Fibroblast of lung (primary cell): ENCODE measurements around the gene FSIP1. TPM values are rescaled to one million over a fixed set of nuclear protein-coding genes. Genes with fewer than 3 reads are reported as not detected.

Experiments used
- DNase-seq, 2 donors: peaks; one replicate each; pipeline versions ENCODE4 v3.0.0 to v3.0.0-alpha.2; 2010; ENCODE audit warnings: low read depth in 2 of 2
- H2AFZ ChIP-seq: 2 replicates; pipeline ENCODE4 v1.5.1; 2012; ENCODE audit warnings: low read length, control low read depth, inconsistent platforms
- H3K27ac ChIP-seq: 2 replicates; pipeline ENCODE4 v1.5.1; 2011; ENCODE audit warnings: low read length, control low read depth; ENCODE audit not compliant: insufficient read depth
- H3K27me3 ChIP-seq: 2 replicates; pipeline ENCODE4 v1.5.1; 2011; ENCODE audit warnings: mild to moderate bottlenecking, low read length; ENCODE audit not compliant: control insufficient read depth, insufficient read depth
- H3K36me3 ChIP-seq: 2 replicates; pipeline ENCODE4 v1.5.1; 2011; ENCODE audit warnings: low read length; ENCODE audit not compliant: control insufficient read depth, insufficient read depth
- H3K4me1 ChIP-seq: 2 replicates; pipeline ENCODE4 v1.5.1; 2011; ENCODE audit warnings: low read length; ENCODE audit not compliant: control insufficient read depth, insufficient read depth; ENCODE audit errors: extremely low read depth
- H3K4me2 ChIP-seq: 2 replicates; pipeline ENCODE4 v1.5.1; 2011; ENCODE audit warnings: low read length, control low read depth; ENCODE audit not compliant: insufficient read depth; ENCODE audit errors: extremely low read depth
- H3K4me3 ChIP-seq, 4 experiments: fragments of 200-600 bp in 1 of 4; sonication (generic) in 1 of 4; replicated peaks in 1 of 4; 2 replicates each; pipeline ENCODE4 v1.5.1; 2011 to 2016; ENCODE audit warnings: low read length in 4 of 4, low read depth in 3 of 4, mild to moderate bottlenecking in 3 of 4, control low read depth in 2 of 4, inconsistent platforms in 1 of 4, mixed read lengths in 1 of 4; ENCODE audit not compliant: insufficient read depth in 1 of 4; ENCODE audit errors: control extremely low read depth in 1 of 4
- H3K79me2 ChIP-seq: 2 replicates; pipeline ENCODE4 v1.5.1; 2012; ENCODE audit warnings: mild to moderate bottlenecking, low read length, inconsistent platforms; ENCODE audit not compliant: control insufficient read depth, insufficient read depth
- H3K9ac ChIP-seq: 2 replicates; pipeline ENCODE4 v1.5.1; 2011; ENCODE audit warnings: mild to moderate bottlenecking, low read length, control low read depth; ENCODE audit not compliant: insufficient read depth
- H3K9me3 ChIP-seq: 2 replicates; pipeline ENCODE4 v1.5.1; 2012; ENCODE audit warnings: low read depth, low read length; ENCODE audit not compliant: control insufficient read depth, insufficient read depth
- H4K20me1 ChIP-seq: 2 replicates; pipeline ENCODE4 v1.5.1; 2011; ENCODE audit warnings: low read length; ENCODE audit not compliant: control insufficient read depth, insufficient read depth; ENCODE audit errors: extremely low read depth
- CTCF ChIP-seq, 2 donors: IDR thresholded peaks in 1 of 2; conservative IDR thresholded peaks in 1 of 2; 1 replicate in 1 of 2; 2 replicates in 1 of 2; pipeline ENCODE4 v1.5.1; 2011 to 2012; ENCODE audit warnings: low read length in 2 of 2, control low read depth in 1 of 2, inconsistent platforms in 1 of 2, low read depth in 1 of 2, mild to moderate bottlenecking in 1 of 2
- EZH2 ChIP-seq: IDR thresholded peaks from 2 replicates; pipeline ENCODE4 v1.5.1; 2012; ENCODE audit warnings: low read length, control low read depth, mild to moderate bottlenecking; ENCODE audit errors: missing control alignments
- polyA plus RNA-seq, 2 donors: library from polyadenylated mRNA; depleted of rRNA in 1 of 2; stranded (reverse) in 1 of 2; unstranded in 1 of 2; fragments of >200 nt; gene quantifications; 2 replicates each; pipeline ENCODE4 v1.2.1, GENCODE V29; 2011 to 2012; ENCODE audit warnings: missing spikeins in 1 of 2
- total RNA-seq: library from RNA; depleted of rRNA; stranded (reverse); fragments of >200 nt; gene quantifications from 2 replicates; pipeline ENCODE4 v1.2.1, GENCODE V29; 2014

Gene FSIP1
- total and polyA plus RNA-seq, 2 donors (not counting 1 experiment from before 2014, with no cell fraction given), result 0.50 to 5.1 TPM

DNA sequence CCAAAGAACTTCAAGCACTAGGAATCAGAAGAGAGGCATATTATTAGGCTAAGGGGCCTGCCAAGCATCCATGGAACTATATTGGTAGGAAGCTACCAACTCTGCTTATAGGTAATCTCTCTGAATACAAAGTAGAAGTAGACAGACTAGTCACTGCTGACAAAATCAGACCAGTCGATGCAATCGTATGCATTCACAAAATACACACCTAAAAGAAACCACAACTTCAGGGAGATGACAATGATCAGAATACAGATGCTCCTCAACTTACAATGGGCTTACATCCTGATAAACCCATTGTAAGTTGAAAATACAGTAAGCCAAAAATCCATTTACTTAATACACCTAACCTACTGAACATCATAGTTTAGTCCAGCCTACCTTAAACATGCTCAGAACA is 94.7 kb downstream of the FSIP1 start:
- no peak for DNase-seq
- H3K27me3 ChIP-seq, result no peaks in the 10 kb centered on the region
- no peak overlapping the region for H3K27ac ChIP-seq
- H3K4me3 ChIP-seq, result no peak overlapping the region
- H3K4me2 ChIP-seq, result no peak overlapping the region
- no peaks in the 10 kb centered on the region for H3K9me3 ChIP-seq
- H3K79me2 ChIP-seq, result no peaks in the 10 kb centered on the region
- no peaks in the 10 kb centered on the region for H3K4me1 ChIP-seq
- H4K20me1 ChIP-seq, result no peaks in the 10 kb centered on the region
- H3K36me3 ChIP-seq, result no peaks in the 10 kb centered on the region
- TF ChIP-seq EZH2 (no peak), CTCF (conservative IDR thresholded peaks at IDR 0.05 in 1 of 2, IDR thresholded peaks at IDR 0.05 in 1 of 2; ENCODE audit: low read depth in 1 of 2, low read length in 2 of 2) (no peak)
- H2AFZ ChIP-seq, result no peak overlapping the region
- H3K9ac ChIP-seq, result no peak overlapping the region

GRCh38 chr15:39685999-39686613 is 96.5 kb downstream of the FSIP1 start:
- Histone ChIP-seq H2AFZ (no peak overlapping the region), H3K4me3 (no peak overlapping the region), H3K9ac (no peak overlapping the region), H3K27me3 (no peaks in the 10 kb centered on the region), H3K36me3 (no peaks in the 10 kb centered on the region), H3K79me2 (no peaks in the 10 kb centered on the region), H3K27ac (no peak overlapping the region), H4K20me1 (no peaks in the 10 kb centered on the region), H3K4me2 (no peak overlapping the region), H3K4me1 (no peaks in the 10 kb centered on the region), H3K9me3 (no peaks in the 10 kb centered on the region)
- peak; percentile 68 to 70 for TF ChIP-seq CTCF (conservative IDR thresholded peaks at IDR 0.05 in 1 of 2, IDR thresholded peaks at IDR 0.05 in 1 of 2; ENCODE audit: low read depth in 1 of 2, low read length in 2 of 2)
- no peak for TF ChIP-seq EZH2
- peak; percentile 53 to 76 for DNase-seq

DNA sequence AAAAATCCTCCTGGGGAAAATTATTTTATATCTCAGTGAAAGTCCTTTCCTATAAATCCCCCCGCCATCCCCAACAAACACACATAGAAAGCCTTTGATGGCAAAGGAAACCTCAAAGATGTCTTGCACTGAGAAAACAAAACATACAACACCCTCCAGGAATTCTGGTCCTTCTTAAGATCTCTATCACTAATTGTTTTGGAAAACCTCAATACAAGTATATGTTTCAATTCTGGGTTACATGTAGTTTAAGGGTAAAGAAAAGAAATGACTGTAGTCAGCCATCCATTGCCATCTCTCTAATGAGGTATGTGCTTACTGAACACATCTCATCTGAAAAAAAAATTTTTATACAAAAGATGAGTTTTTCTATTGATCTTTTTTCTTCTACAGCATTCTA is 97.3 kb downstream of the FSIP1 start:
- no peak overlapping the region for H3K4me3 ChIP-seq
- no peaks in the 10 kb centered on the region for H3K9me3 ChIP-seq
- no peak overlapping the region for H3K9ac ChIP-seq
- no peaks in the 10 kb centered on the region for H3K79me2 ChIP-seq
- no peak overlapping the region for H3K27ac ChIP-seq
- H3K36me3 ChIP-seq, result no peaks in the 10 kb centered on the region
- no peaks in the 10 kb centered on the region for H4K20me1 ChIP-seq
- no peaks in the 10 kb centered on the region for H3K27me3 ChIP-seq
- no peak overlapping the region for H3K4me2 ChIP-seq
- TF ChIP-seq EZH2, result no peak
- no peak for TF ChIP-seq CTCF (conservative IDR thresholded peaks at IDR 0.05 in 1 of 2, IDR thresholded peaks at IDR 0.05 in 1 of 2; ENCODE audit: low read depth in 1 of 2, low read length in 2 of 2)
- DNase-seq, result no peak
- H2AFZ ChIP-seq, result no peak overlapping the region
- H3K4me1 ChIP-seq, result no peaks in the 10 kb centered on the region
